GM19193 (cell line): Measurements from ENCODE around the gene ADAM22.

ENCODE experiments used
- POLR2A ChIP-seq: IDR thresholded peaks from 4 replicates; pipeline ENCODE4 v1.6.1; 2011; ENCODE audit not compliant: insufficient read depth, insufficient read length; ENCODE audit errors: extremely low read depth

The ADAM22 gene

DNA sequence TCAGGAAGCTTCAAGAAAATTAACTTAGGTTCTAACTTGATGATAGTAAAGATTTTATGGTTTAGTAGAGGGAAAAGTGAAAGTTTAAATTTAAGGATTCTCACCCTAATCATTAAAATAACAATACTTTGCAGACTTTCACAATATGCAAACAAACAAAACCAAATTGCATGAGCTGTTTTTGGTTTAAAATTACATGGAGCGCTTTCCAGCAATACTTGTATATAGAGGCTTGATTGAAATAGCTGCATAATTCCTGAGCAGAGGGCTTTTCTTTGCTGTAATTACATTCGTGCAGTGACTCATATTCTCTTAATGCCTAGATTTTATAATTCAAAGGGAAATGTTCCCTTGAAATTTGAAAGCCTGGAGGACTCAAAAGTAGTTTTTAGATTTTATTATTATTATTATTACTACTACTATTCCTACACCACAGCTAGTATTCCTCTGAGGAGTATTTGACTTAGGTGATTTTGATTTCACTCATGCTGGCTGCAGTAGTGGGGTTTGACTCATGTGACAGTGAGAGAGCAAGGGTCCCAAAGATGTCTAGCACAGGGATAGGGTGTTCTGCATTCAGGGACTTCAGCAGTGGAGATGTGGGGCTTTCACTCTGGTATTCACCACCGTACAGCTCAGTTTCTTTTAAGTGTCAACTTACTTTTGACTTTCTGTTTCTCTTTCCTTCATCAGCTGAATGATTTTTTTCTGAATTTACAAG lies 138.1 kb downstream of the ADAM22 start:
- TF ChIP-seq POLR2A = no peak

DNA sequence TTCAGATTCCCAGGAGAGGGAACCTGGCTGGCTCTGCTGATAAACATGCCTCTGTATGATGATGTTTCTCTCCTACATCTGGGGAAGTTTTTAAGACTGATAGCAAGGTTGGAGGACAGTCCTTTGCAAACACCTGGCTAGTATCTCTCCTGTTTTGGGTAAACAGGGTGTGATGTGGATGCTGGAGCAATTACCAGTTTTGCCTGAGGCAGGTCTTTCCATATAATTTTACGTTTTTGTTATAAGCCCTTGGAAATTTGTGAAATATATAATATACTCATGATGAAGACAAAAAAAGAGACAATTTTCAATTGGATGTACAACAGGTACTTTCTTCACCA lies 138.6 kb downstream of the ADAM22 start:
- TF ChIP-seq POLR2A = no peak

DNA sequence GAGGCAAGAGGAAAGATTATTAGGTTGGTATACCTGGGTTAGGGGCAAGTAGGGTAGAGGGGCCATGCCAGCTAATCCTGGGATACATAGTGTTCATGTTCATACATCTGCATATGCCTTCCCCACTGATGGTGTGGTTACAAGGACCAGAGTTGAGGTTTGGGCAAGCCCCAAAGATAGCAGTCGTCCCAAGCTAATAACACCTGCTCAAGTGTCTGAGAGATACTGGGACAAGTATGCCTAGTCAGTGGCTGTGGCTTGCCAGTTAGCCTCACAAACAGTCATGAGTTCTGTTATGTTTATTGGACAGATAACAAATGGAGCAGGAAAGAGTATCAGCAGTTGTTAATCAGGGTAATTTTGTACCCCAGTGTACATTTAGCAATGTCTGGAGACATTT lies 139.6 kb downstream of the ADAM22 start:
- no peak for TF ChIP-seq POLR2A

- TF ChIP-seq POLR2A = no peak
These were observed 141.2 kb downstream of the ADAM22 start for GRCh38 chr7:88075216-88075615.

- no peak for TF ChIP-seq POLR2A
These were observed 149.8 kb downstream of the ADAM22 start for GRCh38 chr7:88083883-88084282.

- no peak for TF ChIP-seq POLR2A
These were observed 155.5 kb downstream of the ADAM22 start for GRCh38 chr7:88089561-88089960.

GRCh38 chr7:88090240-88090639 lies 156.2 kb downstream of the ADAM22 start:
- TF ChIP-seq POLR2A = no peak

GRCh38 chr7:88090671-88091070 lies 156.6 kb downstream of the ADAM22 start:
- no peak for TF ChIP-seq POLR2A

GRCh38 chr7:88091988-88092675 lies 158.1 kb downstream of the ADAM22 start:
- no peak for TF ChIP-seq POLR2A

DNA sequence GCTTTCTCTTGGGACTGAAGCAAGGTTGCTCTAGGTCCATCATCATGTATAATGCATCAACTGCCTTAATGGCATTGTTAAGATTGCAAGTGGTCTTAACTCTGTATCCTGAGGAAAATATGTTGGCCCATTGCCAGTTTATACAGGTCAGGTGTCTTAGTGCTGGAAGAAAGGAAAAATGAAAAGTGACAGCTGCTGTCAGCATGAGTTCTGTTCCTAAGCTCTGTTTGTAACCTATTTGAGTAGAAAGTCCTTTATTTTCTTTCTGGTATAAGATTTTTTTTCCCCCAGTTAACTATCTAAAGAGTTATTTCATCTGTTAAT lies 158.6 kb downstream of the ADAM22 start:
- TF ChIP-seq POLR2A = no peak

DNA sequence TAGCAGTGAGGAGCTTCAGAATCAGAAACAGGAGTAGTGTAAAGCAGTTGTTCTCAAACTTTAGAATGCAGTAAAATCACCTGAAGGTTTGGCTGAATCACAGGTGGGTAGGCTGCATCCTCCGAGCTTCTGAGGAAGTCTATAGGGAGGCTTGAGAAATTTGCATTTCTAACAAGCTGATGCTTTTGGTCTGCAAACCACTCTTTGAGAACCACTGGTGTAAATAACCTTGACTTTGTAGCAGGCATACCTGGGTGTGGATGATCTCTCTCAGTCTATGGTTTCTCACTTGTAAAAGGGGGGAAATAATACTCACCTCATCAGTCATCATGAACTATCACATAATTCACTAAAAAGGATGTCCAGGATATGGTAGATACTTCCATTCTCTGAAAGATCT lies 167.7 kb downstream of the ADAM22 start:
- no peak for TF ChIP-seq POLR2A

GRCh38 chr7:88102675-88103074 lies 168.6 kb downstream of the ADAM22 start:
- no peak for TF ChIP-seq POLR2A

DNA sequence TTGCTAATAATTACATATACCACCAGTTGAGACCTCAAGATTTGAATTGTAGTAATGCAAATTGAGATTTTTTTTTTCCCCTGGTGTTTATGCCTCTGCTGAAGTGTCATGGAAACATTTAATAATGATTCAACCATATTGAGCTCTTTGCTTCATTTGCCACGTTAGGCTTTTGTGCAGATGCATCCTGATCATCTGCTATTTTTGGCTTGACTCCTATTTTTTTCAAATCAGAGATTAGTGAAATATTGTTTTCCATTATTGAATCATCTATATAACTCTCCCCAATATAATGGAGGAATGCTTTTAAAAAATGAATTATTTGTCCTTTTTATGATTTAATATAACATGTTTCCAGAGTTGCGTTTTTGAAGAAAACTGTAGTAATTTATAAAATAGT lies 170.7 kb downstream of the ADAM22 start:
- TF ChIP-seq POLR2A = no peak

DNA sequence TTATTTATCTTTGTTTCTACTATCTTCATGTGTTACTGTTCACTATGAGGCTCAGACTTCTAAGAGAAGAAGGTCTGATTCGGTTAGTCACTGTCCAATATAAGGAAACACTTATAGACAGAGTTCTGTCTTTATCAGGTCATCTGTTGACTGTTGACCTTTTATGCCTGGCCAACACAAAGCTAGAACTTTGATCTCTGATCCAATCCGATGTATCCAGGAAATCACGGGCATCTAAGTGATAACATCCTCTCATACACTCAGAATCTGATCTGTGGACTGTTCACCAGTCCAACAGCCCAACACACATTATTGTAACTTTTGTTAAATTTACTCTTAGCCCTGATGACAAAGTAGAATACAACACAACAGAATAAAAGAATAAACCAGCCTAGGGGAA lies 171.2 kb downstream of the ADAM22 start:
- no peak for TF ChIP-seq POLR2A

- no peak for TF ChIP-seq POLR2A
These were observed 172.4 kb downstream of the ADAM22 start for GRCh38 chr7:88106434-88106833.

DNA sequence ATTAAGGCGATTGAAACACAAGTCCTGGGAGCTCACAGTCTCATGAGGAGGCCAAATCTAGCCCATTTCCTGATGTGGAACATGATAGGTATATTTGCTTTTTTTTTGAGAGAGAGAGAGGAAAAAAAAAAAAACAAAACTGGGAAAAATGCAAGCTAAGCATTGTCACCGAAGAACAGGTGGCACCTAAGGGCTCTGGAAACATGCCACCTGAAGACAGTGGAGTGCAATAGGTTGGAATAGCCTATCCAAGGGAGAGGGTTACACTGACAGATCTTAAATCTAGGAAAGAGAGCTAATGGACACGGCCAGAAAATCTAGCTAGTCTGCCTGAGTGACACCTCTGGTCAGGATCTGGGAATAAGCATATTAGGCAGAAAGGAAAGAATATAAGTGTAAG lies 175.6 kb downstream of the ADAM22 start:
- TF ChIP-seq POLR2A = no peak
